Measurements from ENCODE around the gene TIAM2.

- TF ChIP-seq KLF5 (IDR thresholded peaks at IDR 0.05; ENCODE audit: partially characterized antibody) (no peak), POLR2A (IDR thresholded peaks at IDR 0.05; ENCODE audit: low read depth, low read length) (no peak), CTCF (IDR thresholded peaks at IDR 0.05 in 2 of 3, conservative IDR thresholded peaks at IDR 0.05 in 1 of 3; ENCODE audit: control insufficient read depth in 2 of 3, extremely low read depth in 1 of 3, insufficient read depth in 1 of 3, low read depth in 3 of 3, low read length in 3 of 3) (no peak), PKNOX1 (IDR thresholded peaks at IDR 0.05) (no peak), EZH2 (IDR thresholded peaks at IDR 0.05; ENCODE audit: borderline replicate concordance, control insufficient read depth, low read depth, low read length) (no peak), CBX5 (IDR thresholded peaks at IDR 0.05; ENCODE audit: low read depth) (no peak), TCF12 (IDR thresholded peaks at IDR 0.05; ENCODE audit: low read depth, low read length) (no peak), DPF2 (IDR thresholded peaks at IDR 0.05) (no peak), MAX (IDR thresholded peaks at IDR 0.05; ENCODE audit: low read depth, low read length) (no peak), SP1 (IDR thresholded peaks at IDR 0.05; ENCODE audit: low read depth, low read length) (no peak), PML (IDR thresholded peaks at IDR 0.05; ENCODE audit: low read length) (no peak), BCL3 (IDR thresholded peaks at IDR 0.05; ENCODE audit: borderline replicate concordance, insufficient read depth, low read depth, low read length, poor library complexity, severe bottlenecking) (no peak)
Observed at GRCh38 chr6:155274533-155274932, 279.4 kb downstream of the TIAM2 start.

Measured in GM12878 (cell line).